ENCODE results near the gene GLRA2. TPM values are rescaled to one million over a fixed set of nuclear protein-coding genes. Genes with fewer than 3 reads are reported as not detected.
"Not testable (repeated sequence)": the region's sequence is repeated elsewhere in the genome, so short reads cannot be mapped to it uniquely, and the experiment has no call there.

GLRA2 gene
- total RNA-seq, 2 experiments from 2014 or later, result not detected

DNA sequence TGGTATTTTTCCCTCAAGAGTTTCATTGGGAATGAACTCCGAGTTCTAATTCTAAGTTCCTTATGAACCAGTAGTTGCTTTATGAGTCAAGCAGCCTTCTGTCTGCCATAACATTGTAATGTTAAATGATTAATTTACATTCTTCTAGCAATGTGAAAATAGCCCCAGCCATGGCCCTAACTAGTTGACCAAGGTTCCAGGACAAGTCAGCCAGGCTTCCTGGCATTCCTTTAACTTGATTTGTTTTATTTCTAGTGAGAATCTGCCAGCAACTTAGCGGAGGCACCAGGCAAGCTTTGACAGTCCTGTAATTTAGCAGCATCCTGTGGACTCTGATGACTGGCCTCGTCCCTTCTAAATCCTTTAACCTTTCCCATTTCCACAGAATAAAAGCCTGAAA is 69.0 kb downstream of the GLRA2 start:
- ChIA-PET CTCF (no interaction called here), POLR2A (no interaction called here)
- Mint-ChIP-seq H3K4me1 (ENCODE audit: low read depth) (no peaks in the 10 kb centered on the region), H3K27ac (no peak overlapping the region), H3K9me3 (ENCODE audit: insufficient read depth) (no peaks in the 10 kb centered on the region), H3K36me3 (ENCODE audit: low read depth) (no peaks in the 10 kb centered on the region), H3K27me3 (ENCODE audit: low read depth) (no peaks in the 10 kb centered on the region), H3K4me3 (no peak overlapping the region)
- DNase-seq (no peak), ATAC-seq (no peak)

- CTCF ChIA-PET, result no interaction called here
- POLR2A ChIA-PET, result no interaction called here
- H3K27ac Mint-ChIP-seq, result no peak overlapping the region
- no peaks in the 10 kb centered on the region for H3K4me1 Mint-ChIP-seq (ENCODE audit: low read depth)
- DNase-seq (no peak), ATAC-seq (no peak)
- H3K27me3 Mint-ChIP-seq (ENCODE audit: low read depth), result no peaks in the 10 kb centered on the region
- no peaks in the 10 kb centered on the region for H3K36me3 Mint-ChIP-seq (ENCODE audit: low read depth)
- no peak overlapping the region for H3K4me3 Mint-ChIP-seq
- H3K9me3 Mint-ChIP-seq (ENCODE audit: insufficient read depth), result no peaks in the 10 kb centered on the region
Measured at GRCh38 chrX:14607446-14607985, 78.2 kb downstream of the GLRA2 start.

- H3K36me3 Mint-ChIP-seq (ENCODE audit: low read depth); H3K4me3 Mint-ChIP-seq; DNase-seq; POLR2A ChIA-PET; H3K9me3 Mint-ChIP-seq (ENCODE audit: insufficient read depth); H3K27ac Mint-ChIP-seq; H3K4me1 Mint-ChIP-seq (ENCODE audit: low read depth); ATAC-seq; H3K27me3 Mint-ChIP-seq (ENCODE audit: low read depth); CTCF ChIA-PET: not testable (repeated sequence)
Measured at GRCh38 chrX:14612450-14612849, 83.1 kb downstream of the GLRA2 start.

DNA sequence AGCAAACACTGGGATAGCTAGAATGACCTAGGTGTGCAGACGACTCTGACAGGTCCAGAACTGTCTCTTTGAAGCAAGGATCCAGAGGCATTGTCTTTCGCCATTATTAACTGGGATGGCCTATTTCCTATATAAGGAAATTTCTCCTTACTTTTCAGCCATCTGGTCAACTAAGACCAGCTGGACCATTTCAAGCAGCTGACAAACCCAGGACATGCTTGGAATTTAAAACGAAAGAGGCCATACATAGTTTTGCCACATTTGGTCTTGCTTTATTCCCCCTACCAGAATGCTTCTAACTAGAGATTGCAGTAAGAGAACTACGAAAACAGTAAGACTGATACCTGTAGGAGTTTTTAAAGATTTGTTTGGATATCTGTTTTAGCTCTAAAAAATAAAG is 87.0 kb downstream of the GLRA2 start:
- no peak for ATAC-seq
- Mint-ChIP-seq H3K4me3 (no peak overlapping the region), H3K27me3 (ENCODE audit: low read depth) (no peaks in the 10 kb centered on the region), H3K27ac (no peak overlapping the region), H3K9me3 (ENCODE audit: insufficient read depth) (no peaks in the 10 kb centered on the region), H3K36me3 (ENCODE audit: low read depth) (no peaks in the 10 kb centered on the region), H3K4me1 (ENCODE audit: low read depth) (no peaks in the 10 kb centered on the region)
- ChIA-PET POLR2A (no interaction called here), CTCF (no interaction called here)
- DNase-seq, result no peak

DNA sequence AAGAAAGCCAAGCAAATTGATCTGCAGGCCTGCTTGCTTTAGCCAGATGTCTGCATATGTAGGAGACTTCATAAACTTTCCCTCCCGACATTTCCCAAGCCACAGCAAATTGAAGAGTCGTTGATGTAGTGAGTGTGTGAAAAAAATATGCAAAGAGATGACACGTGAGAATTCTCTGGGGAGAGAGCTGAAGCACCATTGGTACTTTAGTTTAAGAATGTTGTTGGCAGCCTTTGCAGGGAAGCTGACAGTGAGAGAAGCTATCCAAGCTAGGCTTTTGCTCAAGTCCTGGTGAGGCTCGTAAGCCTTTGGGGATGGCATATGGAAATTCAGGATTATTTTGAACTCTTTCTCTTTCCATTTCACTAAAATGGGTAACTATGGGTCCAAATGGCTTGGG is 87.5 kb downstream of the GLRA2 start:
- DNase-seq (no peak), ATAC-seq (no peak)
- no peaks in the 10 kb centered on the region for H3K27me3 Mint-ChIP-seq (ENCODE audit: low read depth)
- no peaks in the 10 kb centered on the region for H3K36me3 Mint-ChIP-seq (ENCODE audit: low read depth)
- no peak overlapping the region for H3K27ac Mint-ChIP-seq
- H3K4me3 Mint-ChIP-seq, result no peak overlapping the region
- H3K4me1 Mint-ChIP-seq (ENCODE audit: low read depth), result no peaks in the 10 kb centered on the region
- H3K9me3 Mint-ChIP-seq (ENCODE audit: insufficient read depth), result no peaks in the 10 kb centered on the region
- CTCF ChIA-PET, result no interaction called here
- POLR2A ChIA-PET, result no interaction called here

- no peaks in the 10 kb centered on the region for H3K9me3 Mint-ChIP-seq (ENCODE audit: insufficient read depth)
- no peaks in the 10 kb centered on the region for H3K4me1 Mint-ChIP-seq (ENCODE audit: low read depth)
- ATAC-seq (no peak), DNase-seq (no peak)
- H3K27me3 Mint-ChIP-seq (ENCODE audit: low read depth), result no peaks in the 10 kb centered on the region
- POLR2A ChIA-PET, result no interaction called here
- H3K4me3 Mint-ChIP-seq, result no peak overlapping the region
- H3K36me3 Mint-ChIP-seq (ENCODE audit: low read depth), result no peaks in the 10 kb centered on the region
- CTCF ChIA-PET, result no interaction called here
- H3K27ac Mint-ChIP-seq, result no peak overlapping the region
Measured at GRCh38 chrX:14618177-14618965, 89.0 kb downstream of the GLRA2 start.

DNA sequence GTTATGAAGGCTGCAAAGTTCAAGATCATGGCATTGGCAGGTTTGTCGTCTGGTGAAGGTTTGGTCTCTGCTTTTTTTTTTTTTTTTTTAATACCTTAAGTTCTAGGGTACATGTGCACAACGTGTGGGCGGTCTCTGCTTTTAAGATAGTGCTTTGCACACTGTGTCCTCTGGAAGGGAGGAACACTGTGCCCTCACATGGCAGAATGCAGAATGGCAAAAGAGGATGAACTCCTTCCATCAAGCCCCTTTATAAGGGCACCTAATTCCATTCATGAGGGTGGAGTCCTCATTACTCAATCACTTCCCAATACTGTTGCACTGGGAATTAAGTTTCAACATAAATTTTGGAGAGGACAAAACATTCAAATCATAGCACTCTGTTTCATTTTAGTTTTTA is 101.4 kb downstream of the GLRA2 start:
- Mint-ChIP-seq H3K4me1 (ENCODE audit: low read depth) (no peaks in the 10 kb centered on the region), H3K27ac (no peak overlapping the region), H3K27me3 (ENCODE audit: low read depth) (no peaks in the 10 kb centered on the region), H3K9me3 (ENCODE audit: insufficient read depth) (no peaks in the 10 kb centered on the region), H3K36me3 (ENCODE audit: low read depth) (no peaks in the 10 kb centered on the region), H3K4me3 (no peak overlapping the region)
- DNase-seq, result no peak
- ChIA-PET CTCF (no interaction called here), POLR2A (no interaction called here)
- ATAC-seq, result no peak

DNA sequence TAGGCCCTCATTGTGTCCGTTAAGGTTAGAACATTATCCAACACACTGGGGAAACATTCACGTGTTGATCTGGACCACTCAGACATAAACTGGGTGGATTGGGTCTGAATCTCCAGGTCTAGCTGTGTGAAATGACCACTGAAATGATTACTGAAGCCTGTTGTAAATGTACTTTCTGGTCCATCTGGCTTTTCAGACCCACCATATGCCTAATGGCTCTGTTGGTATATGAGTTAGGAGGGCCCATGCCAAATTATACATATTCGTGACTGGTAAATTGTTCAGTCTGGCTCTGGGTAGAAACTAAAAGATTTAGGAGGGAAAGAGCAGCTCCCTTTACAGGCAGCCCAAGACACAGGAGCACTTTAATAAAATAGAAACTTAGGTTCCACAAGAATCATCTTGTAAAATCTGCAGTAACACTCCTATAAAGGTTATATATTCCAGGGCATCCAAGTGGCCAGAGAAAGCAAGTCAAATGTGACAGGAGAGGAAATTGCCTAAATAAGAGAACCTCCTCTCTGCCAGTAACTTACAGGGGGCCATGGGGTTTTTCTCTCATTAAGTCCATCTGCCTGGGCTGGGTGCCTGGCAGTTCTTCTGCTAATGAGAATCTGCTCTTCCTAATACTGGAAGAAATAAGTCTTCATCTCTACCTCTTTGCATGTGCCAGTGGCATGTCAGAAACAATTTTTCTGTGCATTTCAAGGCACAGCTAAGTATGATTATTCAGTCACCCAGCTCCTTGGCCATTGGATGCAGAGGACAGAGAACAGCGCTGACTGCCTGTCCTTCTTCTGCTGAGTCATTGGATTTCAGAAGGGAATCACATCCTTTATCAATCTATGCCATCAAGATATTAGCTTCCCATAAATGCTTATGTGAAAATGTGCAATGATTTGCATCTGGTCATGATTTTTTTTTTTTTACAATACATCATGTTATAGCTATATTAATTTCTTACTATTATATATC is 112.6 kb downstream of the GLRA2 start:
- ATAC-seq, result no peak
- ChIA-PET POLR2A (no interaction called here), CTCF (no interaction called here)
- H3K9me3 Mint-ChIP-seq (ENCODE audit: insufficient read depth), result no peaks in the 10 kb centered on the region
- DNase-seq, result no peak
- H3K27ac Mint-ChIP-seq, result no peak overlapping the region
- no peaks in the 10 kb centered on the region for H3K36me3 Mint-ChIP-seq (ENCODE audit: low read depth)
- H3K27me3 Mint-ChIP-seq (ENCODE audit: low read depth), result no peaks in the 10 kb centered on the region
- no peaks in the 10 kb centered on the region for H3K4me1 Mint-ChIP-seq (ENCODE audit: low read depth)
- no peak overlapping the region for H3K4me3 Mint-ChIP-seq

DNA sequence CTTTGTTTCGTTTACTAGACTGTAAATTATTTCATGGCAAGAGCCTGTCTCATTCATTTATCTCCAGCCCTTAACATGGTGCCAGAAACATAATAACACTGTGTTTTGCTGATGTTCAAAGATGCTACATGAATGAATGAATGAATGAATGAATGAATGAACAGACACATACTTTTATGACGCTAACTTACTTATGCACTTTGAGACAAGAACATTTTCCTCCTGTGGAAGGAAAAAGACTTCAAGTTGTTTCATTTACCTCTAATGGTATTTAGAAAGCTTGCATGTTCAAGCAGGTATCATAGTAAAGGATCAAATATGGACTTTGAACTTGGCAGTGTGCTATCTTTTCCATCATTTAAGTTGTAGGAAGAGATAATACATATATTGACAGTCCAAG is 131.6 kb downstream of the GLRA2 start:
- no peak for DNase-seq
- Mint-ChIP-seq H3K27me3 (ENCODE audit: low read depth) (no peaks in the 10 kb centered on the region), H3K36me3 (ENCODE audit: low read depth) (no peaks in the 10 kb centered on the region), H3K9me3 (ENCODE audit: insufficient read depth) (no peaks in the 10 kb centered on the region), H3K4me1 (ENCODE audit: low read depth) (no peaks in the 10 kb centered on the region), H3K27ac (no peak overlapping the region), H3K4me3 (no peak overlapping the region)
- POLR2A ChIA-PET, result no interaction called here
- no peak for ATAC-seq
- CTCF ChIA-PET, result no interaction called here

- POLR2A ChIA-PET, result no interaction called here
- no peak for DNase-seq
- CTCF ChIA-PET, result no interaction called here
- no peaks in the 10 kb centered on the region for H3K9me3 Mint-ChIP-seq (ENCODE audit: insufficient read depth)
- no peak overlapping the region for H3K4me3 Mint-ChIP-seq
- H3K27ac Mint-ChIP-seq, result no peak overlapping the region
- no peaks in the 10 kb centered on the region for H3K4me1 Mint-ChIP-seq (ENCODE audit: low read depth)
- no peaks in the 10 kb centered on the region for H3K27me3 Mint-ChIP-seq (ENCODE audit: low read depth)
- H3K36me3 Mint-ChIP-seq (ENCODE audit: low read depth), result no peaks in the 10 kb centered on the region
- no peak for ATAC-seq
Measured at GRCh38 chrX:14670819-14671218, 141.5 kb downstream of the GLRA2 start.

DNA sequence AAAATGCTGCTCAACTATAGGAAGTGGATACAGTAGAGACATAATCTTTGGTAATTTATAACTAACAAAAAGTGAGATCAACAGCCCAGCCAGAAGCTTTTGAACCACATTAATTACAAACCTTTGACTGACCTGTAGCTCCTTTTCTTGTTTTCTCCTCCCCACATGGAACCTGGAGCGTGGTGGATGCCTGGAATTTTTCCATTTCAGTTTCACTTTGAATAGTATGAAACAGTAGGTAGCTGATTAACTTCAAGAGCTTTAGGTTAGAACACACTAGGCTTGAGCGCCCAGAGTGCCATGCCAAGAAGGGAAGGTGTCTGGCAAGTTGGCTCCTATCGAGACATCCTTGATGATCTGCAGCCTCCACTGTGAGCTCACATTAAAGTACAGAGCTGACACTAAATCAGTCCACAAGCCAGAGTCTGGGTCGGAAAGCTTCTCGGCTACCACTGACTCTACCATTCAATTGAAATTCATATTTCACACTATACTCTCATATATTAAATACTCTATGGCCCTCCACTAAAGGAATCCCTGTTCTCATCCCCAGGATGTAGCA is 143.4 kb downstream of the GLRA2 start:
- Mint-ChIP-seq H3K9me3 (ENCODE audit: insufficient read depth) (no peaks in the 10 kb centered on the region), H3K4me1 (ENCODE audit: low read depth) (no peaks in the 10 kb centered on the region), H3K27me3 (ENCODE audit: low read depth) (no peaks in the 10 kb centered on the region), H3K27ac (no peak overlapping the region), H3K36me3 (ENCODE audit: low read depth) (no peaks in the 10 kb centered on the region), H3K4me3 (no peak overlapping the region)
- no peak for DNase-seq
- ATAC-seq, result no peak
- CTCF ChIA-PET, result no interaction called here
- POLR2A ChIA-PET, result no interaction called here

DNA sequence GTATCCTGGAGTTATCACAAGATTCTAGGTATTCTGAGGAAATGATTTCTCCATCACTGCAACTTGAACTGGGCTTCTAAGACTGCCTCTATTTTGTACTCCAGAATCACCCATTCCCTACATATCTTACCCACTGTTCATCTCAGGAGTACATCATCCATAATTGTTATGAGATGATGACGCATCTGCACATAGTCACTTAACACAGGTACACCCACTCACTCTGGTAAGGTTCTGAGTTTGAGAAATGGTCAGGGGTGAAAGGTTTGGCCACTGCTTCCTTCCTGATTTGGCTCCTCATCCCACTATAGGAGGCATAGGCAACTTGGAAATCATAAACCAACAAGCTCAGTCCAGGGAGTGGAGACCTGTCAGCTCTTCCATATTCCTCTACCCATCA is 143.9 kb downstream of the GLRA2 start:
- H3K9me3 Mint-ChIP-seq (ENCODE audit: insufficient read depth), result no peaks in the 10 kb centered on the region
- no peaks in the 10 kb centered on the region for H3K27me3 Mint-ChIP-seq (ENCODE audit: low read depth)
- ChIA-PET POLR2A (no interaction called here), CTCF (no interaction called here)
- H3K36me3 Mint-ChIP-seq (ENCODE audit: low read depth), result no peaks in the 10 kb centered on the region
- H3K27ac Mint-ChIP-seq, result no peak overlapping the region
- DNase-seq, result no peak
- ATAC-seq, result no peak
- no peaks in the 10 kb centered on the region for H3K4me1 Mint-ChIP-seq (ENCODE audit: low read depth)
- no peak overlapping the region for H3K4me3 Mint-ChIP-seq

Measured in activated CD8-positive, alpha-beta T cell treated with anti-CD3 and anti-CD28 coated beads, Interleukin-2, amount 10 ng/mL, durations not matched to agents 7 days and 5 days (primary cell).